ENCODE results near the gene LXN.

- TF ChIP-seq CTCF (conservative IDR thresholded peaks at IDR 0.05 in 1 of 2, IDR thresholded peaks at IDR 0.05 in 1 of 2; ENCODE audit: extremely low read depth in 1 of 2, insufficient read depth in 1 of 2, low read depth in 1 of 2, low read length in 2 of 2) (no peak), EZH2 (IDR thresholded peaks at IDR 0.05; ENCODE audit: borderline replicate concordance, low read length) (no peak)
These were observed 7.1 kb upstream of the LXN start for GRCh38 chr3:158679547-158680000.
